NCI-H345 (cell line): ENCODE measurements around the gene STIP1.

ENCODE experiments used
- DNase-seq: peaks from one replicate; lab custom pipeline; 2025; lab: John Stamatoyannopoulos, UW

The STIP1 gene

GRCh38 chr11:64198511-64198910, 12.5 kb downstream of the STIP1 start:
- DNase-seq: no peak

GRCh38 chr11:64201543-64201942, 15.6 kb downstream of the STIP1 start:
- no peak for DNase-seq

- DNase-seq: no peak
These were observed 17.0 kb downstream of the STIP1 start for GRCh38 chr11:64202992-64203391.

- no peak for DNase-seq
These were observed 17.6 kb downstream of the STIP1 start for GRCh38 chr11:64203421-64204079.

GRCh38 chr11:64204080-64204440, 18.1 kb downstream of the STIP1 start:
- no peak for DNase-seq

GRCh38 chr11:64204464-64204989, 18.6 kb downstream of the STIP1 start:
- DNase-seq: peak; percentile 69

- no peak for DNase-seq
These were observed 20.7 kb downstream of the STIP1 start, which contains the start of gene FERMT3 for GRCh38 chr11:64206457-64207255. TSS of gene FERMT3 (plus strand) at chr11:64206721. CDS start at chr11:64207365, 644 bp downstream.

GRCh38 chr11:64207256-64208085, 21.5 kb downstream of the STIP1 start:
- DNase-seq: no peak

- no peak for DNase-seq
These were observed 22.3 kb downstream of the STIP1 start for GRCh38 chr11:64208086-64208795.

GRCh38 chr11:64208796-64209562, 23.0 kb downstream of the STIP1 start:
- DNase-seq: no peak

GRCh38 chr11:64209563-64209843, 23.5 kb downstream of the STIP1 start:
- no peak for DNase-seq

- DNase-seq: no peak
These were observed 24.5 kb downstream of the STIP1 start for GRCh38 chr11:64210301-64211020.

- DNase-seq: no peak
These were observed 25.4 kb downstream of the STIP1 start for GRCh38 chr11:64211181-64211872.

- DNase-seq: no peak
These were observed 30.9 kb downstream of the STIP1 start for GRCh38 chr11:64216879-64217278.

- no peak for DNase-seq
These were observed 32.8 kb downstream of the STIP1 start for GRCh38 chr11:64218628-64219353.

GRCh38 chr11:64219354-64219684, 33.3 kb downstream of the STIP1 start:
- no peak for DNase-seq

GRCh38 chr11:64219755-64220154, 33.8 kb downstream of the STIP1 start:
- no peak for DNase-seq

- no peak for DNase-seq
These were observed 34.3 kb downstream of the STIP1 start for GRCh38 chr11:64220271-64220670.

- DNase-seq: no peak
These were observed 34.8 kb downstream of the STIP1 start for GRCh38 chr11:64220798-64221197.
